Peyer's patch (tissue), 4 donors: Measurements from ENCODE around the gene TSPO.

ENCODE experiments used
- POLR2A ChIP-seq, 2 donors: fragments of 450-650 bp; IDR thresholded peaks; one replicate each; pipeline ENCODE4 v1.5.1; 2017; ENCODE audit warnings: antibody characterized with exemption in 2 of 2, mild to moderate bottlenecking in 2 of 2, moderate library complexity in 2 of 2
- TF ChIP-seq, protein P1 (sequence below), 6 experiments: fragments of 450-650 bp in 4 of 6; fragments of 200-600 bp in 2 of 6; sonication (generic) in 1 of 6; IDR thresholded peaks; one replicate each; pipeline ENCODE4 v1.5.1; 2017 to 2019; ENCODE audit warnings: antibody characterized with exemption in 6 of 6, mild to moderate bottlenecking in 3 of 6, moderate library complexity in 1 of 6

DNA sequence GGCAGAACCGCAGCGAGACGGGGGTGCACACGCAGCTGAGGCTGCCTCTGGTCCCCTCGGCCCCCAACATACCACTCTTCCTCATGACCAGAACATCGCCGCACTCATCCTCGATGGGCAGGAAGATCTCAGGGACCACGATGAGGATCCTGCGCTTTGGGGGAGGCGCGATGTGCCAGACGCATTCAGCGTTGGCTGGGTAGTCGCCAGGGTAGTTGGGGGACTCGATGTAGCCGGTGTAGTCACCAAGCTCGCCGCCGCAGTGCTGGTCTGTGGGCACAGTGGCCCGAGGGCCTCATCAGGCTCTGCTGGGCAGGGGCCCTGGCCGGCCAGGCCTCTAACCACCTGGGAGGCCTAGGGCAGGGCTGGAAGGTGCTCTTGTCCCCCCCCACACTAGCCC lies 58.6 kb downstream of the TSPO start:
- TF ChIP-seq, protein P1, sequence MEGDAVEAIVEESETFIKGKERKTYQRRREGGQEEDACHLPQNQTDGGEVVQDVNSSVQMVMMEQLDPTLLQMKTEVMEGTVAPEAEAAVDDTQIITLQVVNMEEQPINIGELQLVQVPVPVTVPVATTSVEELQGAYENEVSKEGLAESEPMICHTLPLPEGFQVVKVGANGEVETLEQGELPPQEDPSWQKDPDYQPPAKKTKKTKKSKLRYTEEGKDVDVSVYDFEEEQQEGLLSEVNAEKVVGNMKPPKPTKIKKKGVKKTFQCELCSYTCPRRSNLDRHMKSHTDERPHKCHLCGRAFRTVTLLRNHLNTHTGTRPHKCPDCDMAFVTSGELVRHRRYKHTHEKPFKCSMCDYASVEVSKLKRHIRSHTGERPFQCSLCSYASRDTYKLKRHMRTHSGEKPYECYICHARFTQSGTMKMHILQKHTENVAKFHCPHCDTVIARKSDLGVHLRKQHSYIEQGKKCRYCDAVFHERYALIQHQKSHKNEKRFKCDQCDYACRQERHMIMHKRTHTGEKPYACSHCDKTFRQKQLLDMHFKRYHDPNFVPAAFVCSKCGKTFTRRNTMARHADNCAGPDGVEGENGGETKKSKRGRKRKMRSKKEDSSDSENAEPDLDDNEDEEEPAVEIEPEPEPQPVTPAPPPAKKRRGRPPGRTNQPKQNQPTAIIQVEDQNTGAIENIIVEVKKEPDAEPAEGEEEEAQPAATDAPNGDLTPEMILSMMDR (IDR thresholded peaks at IDR 0.05), result no peak
- no peak for TF ChIP-seq POLR2A (IDR thresholded peaks at IDR 0.05)
